GM19099 (cell line): ENCODE data around the gene KCNJ18.

Experiments used
- POLR2A ChIP-seq: IDR thresholded peaks from 3 replicates; pipeline ENCODE4 v1.6.1; 2011; ENCODE audit warnings: low read depth; ENCODE audit not compliant: insufficient read length; ENCODE audit errors: extremely low read depth

KCNJ18 gene

DNA sequence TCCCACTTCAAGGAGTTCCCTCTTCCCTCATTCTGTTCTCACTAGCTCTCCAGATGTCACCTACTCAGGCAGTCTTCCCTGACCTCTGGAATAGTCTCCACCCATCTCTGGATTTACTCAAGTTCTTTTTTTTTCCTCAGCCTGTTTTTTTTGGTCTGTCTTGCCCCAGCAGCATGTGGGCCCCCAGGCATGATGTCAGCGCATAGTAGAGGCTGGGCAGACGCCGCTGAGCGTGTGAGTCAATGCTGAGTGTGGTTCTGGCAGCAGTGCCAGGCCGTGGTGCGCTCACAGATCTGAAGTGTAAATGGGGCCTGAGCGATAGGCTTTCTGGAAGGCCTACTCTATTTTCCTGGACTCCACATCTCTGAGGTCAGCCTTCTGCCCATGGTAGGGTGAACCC, 2.7 kb upstream of the KCNJ18 start:
- no peak for TF ChIP-seq POLR2A

- no peak for TF ChIP-seq POLR2A
These were observed 12.8 kb downstream of the KCNJ18 start for GRCh38 chr17:21705021-21705601.

- no peak for TF ChIP-seq POLR2A
These were observed 18.9 kb downstream of the KCNJ18 start for GRCh38 chr17:21711182-21711581.

GRCh38 chr17:21742326-21742725, 50.0 kb downstream of the KCNJ18 start:
- TF ChIP-seq POLR2A, result no peak
